Right atrium auricular region (tissue), 2 donors: ENCODE measurements around the gene NF2. TPM values are rescaled to one million over a fixed set of nuclear protein-coding genes. Genes with fewer than 3 reads are reported as not detected.

Source experiments
- DNase-seq: peaks from one replicate; pipeline ENCODE4 v3.0.0-alpha.2; 2019; ENCODE audit warnings: low spot score
- H3K27ac ChIP-seq, 2 donors: fragments of 200-600 bp; sonication (generic); 1 replicate in 1 of 2; 2 replicates in 1 of 2; pipeline ENCODE4 v1.5.1; 2016 to 2019
- H3K27me3 ChIP-seq, 2 donors: fragments of 200-600 bp; sonication (generic); one replicate each; pipeline versions ENCODE4 v1.5.1 to v1.6.0; 2017 to 2019
- H3K36me3 ChIP-seq: fragments of 200-600 bp; sonication (generic); one replicate; pipeline ENCODE4 v1.5.1; 2016
- H3K4me1 ChIP-seq, 2 donors: fragments of 200-600 bp; sonication (generic); one replicate each; pipeline versions ENCODE4 v1.5.1 to v1.6.0; 2017 to 2019
- H3K4me3 ChIP-seq, 2 donors: fragments of 200-600 bp; sonication (generic); 1 replicate in 1 of 2; 2 replicates in 1 of 2; pipeline ENCODE4 v1.5.1; 2017 to 2019; ENCODE audit warnings: mild to moderate bottlenecking in 1 of 2, moderate library complexity in 1 of 2
- H3K9me3 ChIP-seq, 2 donors: fragments of 200-600 bp; sonication (generic); one replicate each; pipeline ENCODE4 v1.5.1; 2019
- total RNA-seq, 2 donors: library from RNA; depleted of rRNA; stranded (reverse); fragments of >200 nt; gene quantifications; one replicate each; pipeline ENCODE4 v1.1.0, GENCODE V29; 2016
- TF ChIP-seq, protein P1 (sequence below), 2 donors: fragments of 200-600 bp; sonication (generic); IDR thresholded peaks; one replicate each; pipeline ENCODE4 v1.5.1; 2019; ENCODE audit warnings: antibody characterized with exemption in 2 of 2

NF2 gene
- total RNA-seq, 2 donors from 2014 or later: 45.8 to 52.5 TPM

DNA sequence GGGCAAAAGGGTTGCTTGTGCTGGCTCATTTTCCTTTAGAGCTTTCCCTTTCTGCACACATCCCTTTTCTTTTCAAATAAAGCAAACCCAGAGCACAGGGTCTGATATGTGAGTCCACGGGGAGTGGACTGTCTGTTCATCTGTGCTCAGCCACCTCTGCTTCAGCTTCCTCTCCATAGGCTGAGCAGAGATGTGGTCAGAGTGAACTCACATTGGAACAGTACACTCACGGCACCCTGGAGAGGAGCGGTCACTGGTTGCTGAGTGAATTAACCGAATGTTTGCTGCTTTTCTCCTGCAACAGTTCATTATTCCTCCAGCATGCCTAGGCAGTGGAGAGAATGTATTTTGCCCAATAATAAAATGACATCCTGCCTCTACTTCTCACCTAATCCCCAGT, 80.1 kb downstream of the NF2 start:
- H3K9me3 ChIP-seq: no peaks in the 10 kb centered on the region
- no peaks in the 10 kb centered on the region for H3K27me3 ChIP-seq
- peaks cover 35% of the 10 kb centered on the region for H3K36me3 ChIP-seq
- no peak overlapping the region for H3K27ac ChIP-seq
- H3K4me1 ChIP-seq: no peaks in the 10 kb centered on the region
- no peak overlapping the region for H3K4me3 ChIP-seq
- TF ChIP-seq, protein P1, sequence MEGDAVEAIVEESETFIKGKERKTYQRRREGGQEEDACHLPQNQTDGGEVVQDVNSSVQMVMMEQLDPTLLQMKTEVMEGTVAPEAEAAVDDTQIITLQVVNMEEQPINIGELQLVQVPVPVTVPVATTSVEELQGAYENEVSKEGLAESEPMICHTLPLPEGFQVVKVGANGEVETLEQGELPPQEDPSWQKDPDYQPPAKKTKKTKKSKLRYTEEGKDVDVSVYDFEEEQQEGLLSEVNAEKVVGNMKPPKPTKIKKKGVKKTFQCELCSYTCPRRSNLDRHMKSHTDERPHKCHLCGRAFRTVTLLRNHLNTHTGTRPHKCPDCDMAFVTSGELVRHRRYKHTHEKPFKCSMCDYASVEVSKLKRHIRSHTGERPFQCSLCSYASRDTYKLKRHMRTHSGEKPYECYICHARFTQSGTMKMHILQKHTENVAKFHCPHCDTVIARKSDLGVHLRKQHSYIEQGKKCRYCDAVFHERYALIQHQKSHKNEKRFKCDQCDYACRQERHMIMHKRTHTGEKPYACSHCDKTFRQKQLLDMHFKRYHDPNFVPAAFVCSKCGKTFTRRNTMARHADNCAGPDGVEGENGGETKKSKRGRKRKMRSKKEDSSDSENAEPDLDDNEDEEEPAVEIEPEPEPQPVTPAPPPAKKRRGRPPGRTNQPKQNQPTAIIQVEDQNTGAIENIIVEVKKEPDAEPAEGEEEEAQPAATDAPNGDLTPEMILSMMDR (IDR thresholded peaks at IDR 0.05): no peak
- DNase-seq: no peak

GRCh38 chr22:29684244-29684643, 80.8 kb downstream of the NF2 start:
- H3K4me3 ChIP-seq: no peak overlapping the region
- H3K4me1 ChIP-seq: no peaks in the 10 kb centered on the region
- no peaks in the 10 kb centered on the region for H3K27me3 ChIP-seq
- no peak for DNase-seq
- peaks cover 28% of the 10 kb centered on the region for H3K36me3 ChIP-seq
- H3K27ac ChIP-seq: no peak overlapping the region
- no peaks in the 10 kb centered on the region for H3K9me3 ChIP-seq
- TF ChIP-seq, protein P1 (IDR thresholded peaks at IDR 0.05): no peak

DNA sequence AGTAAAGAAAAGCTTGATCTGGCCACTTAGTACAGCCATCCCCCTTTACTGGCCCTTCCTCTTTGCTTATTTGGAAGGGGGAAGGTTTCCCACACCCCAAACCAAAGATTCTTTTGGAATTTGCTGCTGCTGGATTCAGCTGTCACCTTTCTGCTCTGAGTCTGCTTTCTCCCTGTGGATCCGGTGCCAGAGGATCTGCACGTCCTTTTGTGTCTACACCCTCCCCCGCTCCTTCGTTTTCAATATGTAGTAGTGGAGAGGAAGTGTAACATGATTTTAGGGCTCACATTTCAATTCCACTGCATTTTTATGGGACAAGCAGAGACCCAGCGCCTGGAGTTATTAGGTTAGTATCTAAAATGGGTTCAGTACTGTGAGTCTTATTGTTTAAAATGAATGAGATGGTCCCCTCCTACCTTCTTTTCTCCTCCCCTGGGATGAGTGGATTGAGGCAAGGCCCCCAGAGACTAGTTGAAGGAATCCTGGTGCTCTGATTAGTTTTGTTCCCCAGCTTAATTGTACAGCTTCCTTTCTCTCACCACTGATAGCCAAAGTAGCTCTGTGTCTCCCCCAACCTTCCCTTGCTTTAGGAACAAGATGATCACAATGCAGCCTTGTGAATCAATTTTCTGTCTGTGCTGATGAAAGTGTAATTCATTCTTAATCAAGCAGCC, 85.9 kb downstream of the NF2 start:
- H3K4me1 ChIP-seq: no peaks in the 10 kb centered on the region
- no peaks in the 10 kb centered on the region for H3K9me3 ChIP-seq
- no peaks in the 10 kb centered on the region for H3K27me3 ChIP-seq
- TF ChIP-seq, protein P1 (IDR thresholded peaks at IDR 0.05): no peak
- H3K27ac ChIP-seq: no peak overlapping the region
- no peaks in the 10 kb centered on the region for H3K36me3 ChIP-seq
- DNase-seq: no peak
- H3K4me3 ChIP-seq: no peak overlapping the region

- no peak overlapping the region for H3K4me3 ChIP-seq
- TF ChIP-seq, protein P1 (IDR thresholded peaks at IDR 0.05): peak; percentile 52 to 80
- no peaks in the 10 kb centered on the region for H3K9me3 ChIP-seq
- no peaks in the 10 kb centered on the region for H3K4me1 ChIP-seq
- DNase-seq: no peak
- H3K27ac ChIP-seq: no peak overlapping the region
- no peaks in the 10 kb centered on the region for H3K27me3 ChIP-seq
- H3K36me3 ChIP-seq: peaks cover 3% of the 10 kb centered on the region
Measured at GRCh38 chr22:29689880-29690213, 86.4 kb downstream of the NF2 start.

DNA sequence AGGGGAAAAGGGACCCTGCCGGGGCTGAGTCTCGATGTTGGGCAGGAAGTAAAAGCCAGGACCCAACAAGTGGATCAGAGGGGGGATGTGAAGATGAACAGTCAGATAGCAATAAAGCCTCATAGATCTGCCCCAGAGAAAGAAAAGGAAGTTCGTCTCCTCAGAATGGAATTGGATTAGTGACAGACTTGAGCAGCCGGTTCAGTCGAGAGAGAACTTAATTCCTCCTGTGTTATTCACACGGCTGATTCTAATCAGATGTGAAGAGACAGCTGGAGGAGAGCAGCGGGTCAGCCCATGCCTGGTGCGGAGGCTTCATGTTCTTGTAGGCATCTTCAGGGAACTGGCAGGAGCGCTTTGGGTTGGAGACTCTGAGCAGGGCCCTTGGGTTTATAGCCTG, 87.0 kb downstream of the NF2 start:
- TF ChIP-seq, protein P1 (IDR thresholded peaks at IDR 0.05): no peak
- Histone ChIP-seq H3K9me3 (no peaks in the 10 kb centered on the region), H3K4me1 (no peaks in the 10 kb centered on the region), H3K4me3 (no peak overlapping the region), H3K27me3 (no peaks in the 10 kb centered on the region), H3K36me3 (peaks cover 9% of the 10 kb centered on the region), H3K27ac (no peak overlapping the region)
- DNase-seq: no peak
